ENCODE results near the gene CEACAM5. TPM values are rescaled to one million over a fixed set of nuclear protein-coding genes. Genes with fewer than 3 reads are reported as not detected.
A peak's percentile ranks its signal among the peaks of the same experiment; 100 is the strongest.
"Not testable (repeated sequence)": the region's sequence is repeated elsewhere in the genome, so short reads cannot be mapped to it uniquely, and the experiment has no call there.

Gene CEACAM5
- total RNA-seq, 2 experiments from 2014 or later = not detected

DNA sequence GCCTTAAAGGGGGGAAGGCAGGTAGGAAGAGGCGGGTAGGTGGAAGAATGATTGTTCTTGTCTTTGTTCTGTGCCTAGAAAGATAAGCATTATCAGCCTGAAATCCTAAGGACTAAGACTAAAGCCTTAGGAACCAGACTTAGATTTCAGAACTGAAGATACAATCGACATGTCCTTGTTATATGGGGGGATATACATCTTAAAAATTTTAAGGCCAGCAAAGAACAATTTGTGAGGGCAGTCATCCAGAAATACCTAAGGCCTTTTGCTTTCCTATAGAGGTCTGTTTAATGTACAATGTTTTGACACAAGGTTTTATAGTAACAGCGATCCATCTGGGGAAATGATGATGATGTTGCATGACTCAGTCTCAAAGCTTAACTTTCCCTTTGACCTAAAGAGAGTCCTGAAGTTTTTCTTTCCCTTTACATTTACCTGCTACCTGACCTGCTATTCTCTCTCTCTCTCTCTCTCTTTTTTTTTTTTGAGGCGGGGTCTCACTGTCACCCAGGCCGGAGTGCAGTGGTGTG, 26.7 kb downstream of the CEACAM5 start:
- peaks cover 57% of the 10 kb centered on the region for H3K27me3 Mint-ChIP-seq

DNA sequence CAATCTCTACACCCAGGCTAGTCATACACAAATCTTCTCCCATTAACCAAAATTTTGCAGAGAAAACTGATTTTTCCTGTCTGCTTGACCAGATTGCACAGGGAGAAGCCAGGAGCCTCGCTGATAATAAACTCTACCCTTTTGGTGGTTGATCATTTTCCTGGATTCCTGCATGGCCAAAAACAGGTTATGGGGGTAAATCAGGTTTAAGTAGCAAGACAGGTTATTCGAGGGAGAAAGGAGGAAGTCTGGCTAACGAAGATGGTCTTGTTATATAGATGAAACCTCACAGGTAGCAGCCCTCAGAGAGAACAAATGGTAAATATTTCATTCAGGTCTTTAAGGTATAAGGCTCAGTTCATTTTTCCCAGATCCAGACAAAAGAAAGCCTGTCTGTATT, 30.9 kb downstream of the CEACAM5 start:
- Mint-ChIP-seq H3K4me3 (no peak overlapping the region), H3K36me3 (no peaks in the 10 kb centered on the region), H3K27ac (no peak overlapping the region), H3K4me1 (peaks cover 14% of the 10 kb centered on the region), H3K27me3 (peaks cover 49% of the 10 kb centered on the region), H3K9me3 (no peaks in the 10 kb centered on the region)
- DNase-seq (no peak), ATAC-seq (ENCODE audit: low read depth) (no peak)
- POLR2A ChIA-PET = no interaction called here

More for the DNA sequence above, 26.7 kb downstream of the CEACAM5 start:
- H3K9me3 Mint-ChIP-seq = no peaks in the 10 kb centered on the region
- no peaks in the 10 kb centered on the region for H3K36me3 Mint-ChIP-seq
- no peak overlapping the region for H3K27ac Mint-ChIP-seq
- ATAC-seq (ENCODE audit: low read depth) (no peak), DNase-seq (no peak)
- peaks cover 3% of the 10 kb centered on the region for H3K4me1 Mint-ChIP-seq
- POLR2A ChIA-PET = no interaction called here
- no peak overlapping the region for H3K4me3 Mint-ChIP-seq

DNA sequence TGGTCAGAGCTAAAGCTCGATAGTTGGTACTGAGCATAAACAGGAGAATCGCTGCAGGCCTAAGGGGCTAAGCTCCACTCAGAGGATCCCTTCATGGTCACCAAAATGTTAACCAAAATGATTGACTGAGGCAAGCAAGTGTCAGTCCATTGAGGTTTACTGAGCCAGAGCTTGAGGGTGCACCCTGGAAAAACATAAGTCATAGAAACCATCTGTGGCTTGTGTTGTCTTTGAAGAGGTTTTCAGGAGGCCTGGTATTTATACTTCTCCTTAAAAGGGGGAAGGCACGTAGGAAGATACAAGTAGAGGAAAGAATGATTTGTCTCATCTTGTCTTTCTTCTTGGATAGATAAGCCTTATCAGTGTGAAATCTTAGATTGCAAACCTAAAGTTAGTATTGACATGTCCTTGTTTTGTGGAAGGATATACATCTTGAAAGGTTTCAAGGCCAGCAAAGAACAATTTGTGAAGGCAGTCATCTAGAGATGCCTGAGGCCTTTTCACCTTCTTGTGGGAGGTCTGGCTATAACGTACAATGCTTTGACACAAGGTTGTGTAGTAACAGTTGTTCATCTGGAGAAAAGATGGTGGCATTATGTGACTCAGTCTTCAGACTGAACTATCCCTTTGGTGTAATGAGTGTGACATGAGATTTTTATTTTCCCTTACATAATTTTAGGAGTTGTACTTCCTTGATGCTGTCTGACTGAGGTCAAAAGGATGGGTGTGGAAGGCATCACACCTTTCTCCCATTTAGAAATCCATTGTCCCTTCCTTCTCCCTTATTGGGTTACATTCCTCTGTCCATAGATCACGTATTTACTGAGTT, 32.2 kb downstream of the CEACAM5 start:
- Mint-ChIP-seq H3K36me3 (no peaks in the 10 kb centered on the region), H3K9me3 (no peaks in the 10 kb centered on the region), H3K4me3 (no peak overlapping the region), H3K27ac (no peak overlapping the region), H3K27me3 (peaks cover 53% of the 10 kb centered on the region), H3K4me1 (peaks cover 24% of the 10 kb centered on the region)
- POLR2A ChIA-PET = no interaction called here
- no peak for DNase-seq
- peak; percentile 18 for ATAC-seq (ENCODE audit: low read depth)

DNA sequence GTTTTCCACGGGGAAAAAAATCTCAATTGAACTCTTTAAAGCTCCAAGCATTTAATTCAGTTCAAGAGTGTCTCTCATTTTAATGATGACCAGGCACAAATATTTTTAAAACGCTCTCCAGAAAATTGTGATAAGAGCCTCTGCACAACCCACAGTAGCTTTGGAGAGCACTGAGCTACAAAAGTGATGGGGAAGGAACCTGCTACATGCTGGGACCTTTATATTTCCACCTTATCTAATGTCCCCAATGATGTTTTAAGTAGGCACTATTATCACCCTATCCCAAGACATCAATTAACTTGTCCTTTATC, 32.8 kb downstream of the CEACAM5 start:
- POLR2A ChIA-PET = no interaction called here
- ATAC-seq (ENCODE audit: low read depth) (no peak), DNase-seq (no peak)
- Mint-ChIP-seq H3K4me3 (no peak overlapping the region), H3K27me3 (peaks cover 53% of the 10 kb centered on the region), H3K36me3 (no peaks in the 10 kb centered on the region), H3K9me3 (no peaks in the 10 kb centered on the region), H3K27ac (no peak overlapping the region), H3K4me1 (peaks cover 24% of the 10 kb centered on the region)

DNA sequence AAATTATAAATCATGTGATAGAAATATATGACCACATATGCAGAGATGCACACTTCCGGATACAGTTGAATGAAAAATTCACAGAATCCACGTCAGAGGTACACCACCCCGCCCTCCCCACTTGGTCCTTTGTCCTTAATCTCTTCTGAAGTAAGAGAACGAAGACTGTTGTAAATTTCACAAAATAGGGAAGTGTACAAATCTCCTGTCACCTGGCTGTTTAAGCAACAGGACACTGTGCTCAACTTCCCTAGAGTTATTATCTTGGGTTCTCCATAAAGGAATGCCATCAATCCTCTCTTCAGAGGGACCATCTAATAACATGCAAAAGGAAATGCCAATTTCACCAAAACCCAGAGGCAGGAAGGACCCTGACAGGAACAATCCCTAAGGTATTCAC, 36.4 kb downstream of the CEACAM5 start:
- Mint-ChIP-seq H3K4me3 (no peak overlapping the region), H3K9me3 (no peaks in the 10 kb centered on the region), H3K27ac (no peak overlapping the region), H3K36me3 (no peaks in the 10 kb centered on the region), H3K27me3 (peaks cover 52% of the 10 kb centered on the region), H3K4me1 (peaks cover 24% of the 10 kb centered on the region)
- DNase-seq (no peak), ATAC-seq (ENCODE audit: low read depth) (no peak)
- POLR2A ChIA-PET = no interaction called here

DNA sequence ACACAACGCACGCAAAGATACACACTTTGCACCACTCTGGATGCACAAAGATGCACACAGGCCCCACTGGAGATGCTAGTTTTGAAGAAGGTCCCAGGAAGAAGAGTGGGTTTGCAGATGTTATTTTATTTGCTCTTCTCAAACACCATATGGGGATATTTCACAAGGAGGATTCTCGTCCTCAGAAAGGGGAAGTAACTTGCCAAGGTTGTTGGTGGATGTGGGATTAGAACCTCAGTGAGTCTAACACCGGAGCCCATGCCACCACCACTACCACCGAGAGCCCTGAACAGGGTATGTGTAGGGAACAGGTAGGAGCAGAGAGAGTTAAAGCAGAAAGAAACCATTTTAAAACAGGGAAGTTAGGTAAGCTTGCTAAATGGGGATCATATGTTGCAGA, 37.3 kb downstream of the CEACAM5 start:
- Mint-ChIP-seq H3K27me3 (peaks cover 45% of the 10 kb centered on the region), H3K9me3 (no peaks in the 10 kb centered on the region), H3K4me3 (no peak overlapping the region), H3K4me1 (peaks cover 15% of the 10 kb centered on the region), H3K27ac (no peak overlapping the region), H3K36me3 (no peaks in the 10 kb centered on the region)
- POLR2A ChIA-PET = no interaction called here
- DNase-seq (no peak), ATAC-seq (ENCODE audit: low read depth) (no peak)

DNA sequence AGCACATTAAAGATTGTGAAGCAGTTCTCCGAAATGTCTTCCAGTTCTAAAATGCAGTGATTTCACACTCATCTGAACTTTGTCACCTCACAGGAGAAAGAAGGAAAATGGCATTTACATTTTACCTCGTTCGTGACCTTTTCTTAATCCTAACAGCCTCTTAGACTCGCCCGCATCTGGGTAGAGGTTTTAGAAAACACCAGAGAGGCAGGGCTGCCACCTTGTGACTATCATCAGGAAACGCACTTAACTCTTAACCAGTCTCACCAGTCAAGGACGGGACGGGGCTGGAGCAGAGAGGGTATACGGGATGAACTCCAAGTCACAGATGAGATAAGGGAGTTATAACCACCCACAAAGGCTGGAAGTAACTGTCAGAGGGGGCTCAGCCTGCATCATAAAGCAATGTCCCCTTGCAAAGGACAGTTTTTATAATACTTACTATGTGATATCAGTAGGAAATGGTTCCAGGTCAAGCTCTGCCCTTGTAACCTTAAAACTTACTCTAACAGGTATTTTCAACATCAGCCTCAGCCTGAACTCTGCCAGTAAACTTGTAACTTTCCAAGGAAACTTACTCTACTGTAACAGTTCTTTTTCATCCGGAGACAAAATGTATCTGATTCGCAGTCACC, 38.3 kb downstream of the CEACAM5 start:
- POLR2A ChIA-PET = no interaction called here
- no peak overlapping the region for H3K4me3 Mint-ChIP-seq
- no peaks in the 10 kb centered on the region for H3K9me3 Mint-ChIP-seq
- H3K27me3 Mint-ChIP-seq = peaks cover 52% of the 10 kb centered on the region
- DNase-seq = no peak
- H3K27ac Mint-ChIP-seq = no peak overlapping the region
- H3K4me1 Mint-ChIP-seq = peaks cover 10% of the 10 kb centered on the region
- no peaks in the 10 kb centered on the region for H3K36me3 Mint-ChIP-seq
- ATAC-seq (ENCODE audit: low read depth) = peak; percentile 81

DNA sequence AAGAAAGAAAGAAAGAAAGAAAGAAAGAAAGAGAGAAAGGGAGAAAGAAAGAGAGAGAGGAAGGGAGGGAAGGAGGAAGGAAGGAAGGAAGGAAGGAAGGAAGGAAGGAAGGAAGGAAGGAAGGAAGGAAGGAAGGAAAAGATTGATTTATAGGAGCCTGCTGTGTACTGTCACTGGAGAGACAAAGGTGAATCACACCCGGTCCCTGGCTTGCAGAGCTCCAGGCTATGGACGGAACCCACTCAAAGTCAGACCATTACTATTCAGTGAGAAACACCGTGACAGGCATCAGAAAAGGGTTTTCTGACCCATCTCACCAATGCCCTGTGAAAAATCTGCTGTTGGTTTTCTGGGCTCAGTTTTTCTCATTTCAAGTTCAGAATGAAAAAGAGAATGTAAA, 39.6 kb downstream of the CEACAM5 start:
- no peaks in the 10 kb centered on the region for H3K9me3 Mint-ChIP-seq
- no peak for DNase-seq
- H3K4me3 Mint-ChIP-seq = no peak overlapping the region
- H3K36me3 Mint-ChIP-seq = no peaks in the 10 kb centered on the region
- POLR2A ChIA-PET = no interaction called here
- ATAC-seq (ENCODE audit: low read depth) = no peak
- H3K27ac Mint-ChIP-seq = no peak overlapping the region
- H3K4me1 Mint-ChIP-seq = peaks cover 10% of the 10 kb centered on the region
- H3K27me3 Mint-ChIP-seq = peaks cover 56% of the 10 kb centered on the region

DNA sequence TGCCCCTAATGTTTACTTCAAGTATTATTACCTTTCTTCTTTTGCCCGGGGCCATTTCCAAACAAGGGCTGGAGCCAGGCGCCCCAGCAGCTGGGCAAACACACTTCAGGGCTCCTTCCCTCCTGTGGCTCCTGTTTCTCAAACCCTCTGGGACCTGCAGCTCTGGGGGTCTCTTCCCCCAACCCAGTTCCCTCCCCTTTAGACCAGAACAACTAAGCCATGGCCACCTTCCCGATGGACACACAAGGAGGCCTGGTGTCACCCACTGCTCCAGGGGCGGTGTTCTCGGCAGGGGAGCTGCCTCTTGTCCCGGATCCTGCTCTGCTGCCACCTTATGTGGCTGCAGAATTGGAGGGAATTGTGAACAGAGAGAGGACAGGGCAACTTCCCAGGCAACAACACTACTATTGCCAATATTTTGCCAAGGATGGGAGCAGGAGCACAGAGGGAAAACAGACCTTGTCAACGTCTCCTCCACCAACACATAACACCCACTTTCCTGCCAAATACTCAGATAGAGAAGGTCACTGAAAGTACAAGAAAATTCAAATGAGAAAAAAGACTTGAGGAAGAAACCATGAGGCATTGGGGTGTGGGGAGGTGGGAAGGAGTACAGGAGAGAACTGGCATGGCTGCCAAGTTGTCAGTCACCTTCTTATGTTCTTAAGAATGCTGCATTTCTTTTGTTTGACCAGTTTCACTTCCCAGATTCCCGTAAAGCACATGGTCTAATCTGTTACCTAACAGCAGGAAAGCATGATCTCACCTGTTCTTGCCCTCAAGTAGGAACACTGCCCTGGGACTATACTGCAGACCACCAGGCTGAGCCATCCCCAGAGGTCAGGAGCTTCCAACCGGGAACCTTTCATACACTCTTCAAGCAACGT, 42.1 kb downstream of the CEACAM5 start:
- H3K27ac Mint-ChIP-seq; ATAC-seq (ENCODE audit: low read depth); DNase-seq; POLR2A ChIA-PET; H3K4me3 Mint-ChIP-seq; H3K4me1 Mint-ChIP-seq; H3K9me3 Mint-ChIP-seq; H3K36me3 Mint-ChIP-seq: not testable (repeated sequence)
- peaks cover 50% of the 10 kb centered on the region for H3K27me3 Mint-ChIP-seq

DNA sequence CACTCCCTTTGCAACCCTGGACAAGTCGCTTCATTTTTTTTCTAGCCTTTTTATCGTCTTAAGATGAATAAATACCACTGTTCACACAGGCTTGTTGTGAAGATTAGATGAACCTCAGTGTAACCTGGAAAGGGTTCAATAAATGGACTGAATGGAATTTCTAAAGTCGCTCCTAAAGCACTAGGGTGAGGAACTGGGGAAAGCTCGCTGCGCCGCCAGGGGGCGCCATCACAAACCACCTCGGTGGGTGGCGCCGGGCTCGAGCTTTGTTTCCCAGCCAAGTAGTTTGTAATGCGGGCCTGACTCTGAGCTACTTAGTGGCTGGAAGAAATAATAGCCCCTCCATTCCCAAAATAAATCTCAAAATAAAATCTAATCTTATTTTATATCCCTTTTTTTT, 44.7 kb downstream of the CEACAM5 start:
- ATAC-seq (ENCODE audit: low read depth) (peak; percentile 44), DNase-seq (peak; percentile 83)
- Mint-ChIP-seq H3K36me3 (no peaks in the 10 kb centered on the region), H3K4me3 (no peak overlapping the region), H3K4me1 (peaks cover 2% of the 10 kb centered on the region), H3K27ac (no peak overlapping the region), H3K27me3 (peaks cover 36% of the 10 kb centered on the region), H3K9me3 (no peaks in the 10 kb centered on the region)
- POLR2A ChIA-PET = interaction anchor here (0.7 kb wide), 1 partner anchor 31 kb away, joined by 3 read pairs; no protein-coding TSS in a partner anchor

DNA sequence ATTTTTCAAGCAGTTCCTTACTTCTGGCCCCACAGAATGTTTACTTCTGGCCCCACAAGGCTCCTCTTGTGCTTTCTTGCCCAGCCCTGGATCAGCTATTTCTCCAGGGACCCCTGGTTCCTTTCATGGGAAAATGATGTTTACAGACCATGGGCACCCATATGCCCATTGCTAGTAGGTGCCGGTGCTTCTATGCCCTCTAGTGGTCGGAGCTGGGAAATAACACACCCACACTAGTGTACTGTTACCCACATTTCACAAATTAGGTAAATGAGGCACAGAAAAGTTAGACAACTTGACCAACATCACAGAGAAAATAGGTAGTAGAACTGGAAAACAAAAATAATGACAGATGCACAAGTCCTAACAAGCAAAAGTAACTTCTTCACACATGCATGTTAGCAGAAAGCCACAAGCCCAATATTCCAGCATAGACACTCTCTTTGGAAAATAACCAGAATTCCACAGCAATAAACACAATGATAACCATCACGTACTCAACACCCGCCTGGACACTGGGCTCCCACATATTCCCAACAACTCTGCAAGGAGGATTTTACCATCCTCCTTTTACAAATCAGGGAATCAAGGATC, 45.6 kb downstream of the CEACAM5 start:
- H3K27me3 Mint-ChIP-seq = peaks cover 38% of the 10 kb centered on the region
- DNase-seq (peak; percentile 51), ATAC-seq (ENCODE audit: low read depth) (peak; percentile 79)
- no peaks in the 10 kb centered on the region for H3K36me3 Mint-ChIP-seq
- H3K27ac Mint-ChIP-seq = no peak overlapping the region
- H3K9me3 Mint-ChIP-seq = no peaks in the 10 kb centered on the region
- H3K4me3 Mint-ChIP-seq = no peak overlapping the region
- peaks cover 2% of the 10 kb centered on the region for H3K4me1 Mint-ChIP-seq
- POLR2A ChIA-PET = no interaction called here

DNA sequence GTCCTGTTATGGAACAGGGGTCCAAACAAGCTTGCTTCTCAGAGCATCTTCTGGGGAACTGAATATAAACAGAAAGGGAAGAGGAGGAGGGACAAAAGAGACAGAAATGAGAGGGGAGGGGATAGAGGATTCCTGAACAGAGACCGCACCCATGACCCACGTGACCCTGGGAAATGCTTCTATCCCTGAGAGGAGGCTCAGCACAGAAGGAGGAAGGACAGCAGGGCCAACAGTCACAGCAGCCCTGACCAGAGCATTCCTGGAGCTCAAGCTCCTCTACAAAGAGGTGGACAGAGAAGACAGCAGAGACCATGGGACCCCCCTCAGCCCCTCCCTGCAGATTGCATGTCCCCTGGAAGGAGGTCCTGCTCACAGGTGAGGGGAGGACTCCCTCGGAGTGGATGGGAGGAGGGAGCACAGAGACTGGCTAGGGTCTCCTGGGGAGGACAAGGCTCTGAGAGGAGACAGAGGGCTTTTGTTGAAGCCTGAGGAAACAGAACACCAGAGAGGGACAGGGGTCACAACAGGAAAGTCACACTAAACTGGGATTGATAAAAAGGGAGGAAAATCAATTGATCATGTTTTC, 47.0 kb downstream of the CEACAM5 start, which contains the start of gene CEACAM6:
CEACAM6 (plus strand) TSS at position 203 of the 586 bp plus-strand sequence; CDS start at position 312, 109 bp downstream.
- no peak within 1 kb of the TSS for H3K27ac Mint-ChIP-seq
- H3K4me3 Mint-ChIP-seq = no peak within 1 kb of the TSS
- ATAC-seq (ENCODE audit: low read depth) (no peak), DNase-seq (no peak)
- H3K4me1 Mint-ChIP-seq = peaks cover 2% of the 10 kb centered on the region
- H3K27me3 Mint-ChIP-seq = peaks cover 47% of the 10 kb centered on the region
- H3K9me3 Mint-ChIP-seq = no peaks in the 10 kb centered on the region
- POLR2A ChIA-PET = no interaction called here
- no peaks in the 10 kb centered on the region for H3K36me3 Mint-ChIP-seq

DNA sequence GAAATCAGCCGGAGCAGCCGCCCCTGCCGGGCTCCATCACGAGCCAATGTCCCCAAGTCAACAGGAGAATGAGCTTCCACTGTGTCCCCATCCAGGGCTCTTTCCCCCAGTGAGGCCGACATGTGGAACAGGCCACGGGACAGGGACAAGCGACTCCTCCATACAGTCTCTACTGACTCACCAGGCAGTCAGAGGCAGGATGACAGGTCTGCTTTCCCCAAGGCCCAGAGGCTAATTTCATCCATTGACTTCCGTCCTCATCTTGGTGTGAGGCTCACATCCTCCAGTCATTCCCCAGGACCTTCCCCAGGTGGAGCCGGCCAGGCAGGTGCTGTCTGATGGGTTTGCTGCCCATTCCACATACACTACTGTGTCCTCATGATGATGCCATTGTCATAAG, 50.4 kb downstream of the CEACAM5 start:
- peaks cover under 1% of the 10 kb centered on the region for H3K4me1 Mint-ChIP-seq
- H3K36me3 Mint-ChIP-seq = no peaks in the 10 kb centered on the region
- no peak for ATAC-seq (ENCODE audit: low read depth)
- no peaks in the 10 kb centered on the region for H3K9me3 Mint-ChIP-seq
- POLR2A ChIA-PET = no interaction called here
- H3K27ac Mint-ChIP-seq = no peak overlapping the region
- no peak overlapping the region for H3K4me3 Mint-ChIP-seq
- H3K27me3 Mint-ChIP-seq = peaks cover 51% of the 10 kb centered on the region
- DNase-seq = no peak
